HCT116 (cell line): ENCODE data around the gene TMEM134. TPM values are rescaled to one million over a fixed set of nuclear protein-coding genes. Genes with fewer than 3 reads are reported as not detected.

Experiments
- ATAC-seq: fragments of 200-7000 bp; cut with Tn5 transposase; 2 replicates; pipeline ENCODE4 v1.9.1; 2020; ENCODE audit warnings: mild to moderate bottlenecking, moderate library complexity
- BruUV-seq: library from RNA; stranded (reverse); fragments of 400-500 nt; replicated peaks from 2 replicates; lab custom pipeline; 2021; lab: Mats Ljungman, UMichigan
- CTCF ChIA-PET: fragments of 300-600 bp; sonication (Branson Sonifier 250); formaldehyde crosslinking; loops from one replicate; lab custom pipeline; 2021; ENCODE audit warnings: antibody characterized with exemption; lab: Charles Lee
- POLR2A ChIA-PET: fragments of 300-600, 350-600 bp; sonication (Branson Sonifier 250); formaldehyde crosslinking; loops from one replicate; lab custom pipeline; 2021; ENCODE audit warnings: antibody characterized with exemption; lab: Charles Lee
- RAD21 ChIA-PET, 2 experiments: fragments of 300-600 bp; sonication (Branson Sonifier 250); formaldehyde crosslinking; loops; one replicate each; lab custom pipeline; 2023; ENCODE audit warnings: low total read pairs in 2 of 2; ENCODE audit not compliant: uncharacterized antibody in 2 of 2, unreplicated experiment in 2 of 2, low non-redundant PET in 1 of 2; lab: Charles Lee
- DNase-seq: peaks from one replicate; pipeline ENCODE4 v3.0.0-alpha.2; 2010; ENCODE audit warnings: low read depth, low spot score
- H2AFZ ChIP-seq: fragments of 200-600 bp; shearing (Covaris generic), sonication (generic); 2 replicates; pipeline ENCODE4 v1.6.1; 2017; ENCODE audit warnings: low read depth, mixed run types, mixed read lengths, antibody characterized with exemption, low read length; ENCODE audit not compliant: poor library complexity, severe bottlenecking
- H3K27ac ChIP-seq: 2 replicates; pipeline ENCODE4 v1.5.1; 2012; ENCODE audit warnings: low read depth, low read length
- H3K27me3 ChIP-seq: fragments of 200-600 bp; sonication (generic); 2 replicates; pipeline ENCODE4 v1.6.1; 2016; ENCODE audit warnings: mixed run types, low read length, mixed read lengths; ENCODE audit not compliant: insufficient read depth
- H3K36me3 ChIP-seq, 2 experiments: fragments of 200-500 bp in 1 of 2; fragments of 200-600 bp in 1 of 2; sonication (Bioruptor generic) in 1 of 2; sonication (generic) in 1 of 2; 2 replicates each; pipeline versions ENCODE4 v1.5.1 to v1.6.1; 2014 to 2016; ENCODE audit warnings: low read length in 2 of 2, inconsistent platforms in 1 of 2, mixed read lengths in 1 of 2, mixed run types in 1 of 2; ENCODE audit not compliant: insufficient read depth in 2 of 2, control insufficient read depth in 1 of 2
- H3K4me1 ChIP-seq, 2 experiments: fragments of 200-600 bp in 1 of 2; sonication (generic) in 1 of 2; 2 replicates each; pipeline versions ENCODE4 v1.5.1 to v1.6.1; 2012 to 2017; ENCODE audit warnings: low read length in 2 of 2, inconsistent platforms in 1 of 2, mild to moderate bottlenecking in 1 of 2, mixed read lengths in 1 of 2, mixed run types in 1 of 2, moderate library complexity in 1 of 2; ENCODE audit not compliant: insufficient read depth in 2 of 2, control insufficient read depth in 1 of 2
- H3K4me2 ChIP-seq: fragments of 200-600 bp; sonication (generic); 2 replicates; pipeline ENCODE4 v1.6.1; 2017; ENCODE audit warnings: mixed run types, low read length, mixed read lengths
- H3K4me3 ChIP-seq, 2 experiments: fragments of 200-600 bp in 1 of 2; sonication (generic) in 1 of 2; replicated peaks in 1 of 2; 2 replicates each; pipeline ENCODE4 v1.5.1; 2011 to 2016; ENCODE audit warnings: low read length in 2 of 2, control low read depth in 1 of 2, low read depth in 1 of 2, mild to moderate bottlenecking in 1 of 2, mixed read lengths in 1 of 2, mixed run types in 1 of 2
- H3K79me2 ChIP-seq: fragments of 200-600 bp; sonication (generic); 2 replicates; pipeline ENCODE4 v1.6.1; 2017; ENCODE audit warnings: mild to moderate bottlenecking, mixed run types, low read length, moderate library complexity, mixed read lengths; ENCODE audit not compliant: insufficient read depth
- H3K9ac ChIP-seq: fragments of 200-600 bp; sonication (generic); 2 replicates; pipeline ENCODE4 v1.6.1; 2016; ENCODE audit warnings: low read length, mixed read lengths
- H3K9me2 ChIP-seq: fragments of 200-600 bp; sonication (generic), shearing (Covaris generic); 2 replicates; pipeline ENCODE4 v1.6.1; 2017; ENCODE audit warnings: mixed run types, mild to moderate bottlenecking, moderate library complexity; ENCODE audit not compliant: insufficient read depth
- H3K9me3 ChIP-seq, 2 experiments: fragments of 200-500 bp in 1 of 2; fragments of 200-600 bp in 1 of 2; sonication (Bioruptor generic) in 1 of 2; sonication (generic) in 1 of 2; 2 replicates each; pipeline ENCODE4 v1.6.1; 2014 to 2017; ENCODE audit warnings: low read length in 2 of 2, mixed read lengths in 2 of 2, inconsistent platforms in 1 of 2, low read depth in 1 of 2, mild to moderate bottlenecking in 1 of 2, mixed run types in 1 of 2, moderate library complexity in 1 of 2; ENCODE audit not compliant: control insufficient read depth in 1 of 2, insufficient read depth in 1 of 2
- H4K20me1 ChIP-seq: fragments of 200-600 bp; sonication (generic), shearing (Covaris generic); 2 replicates; pipeline ENCODE4 v1.6.1; 2017; ENCODE audit warnings: mixed run types, mild to moderate bottlenecking, moderate library complexity; ENCODE audit not compliant: insufficient read depth
- ELF1 ChIP-seq: IDR thresholded peaks from 2 replicates; pipeline ENCODE4 v1.6.1; 2012; ENCODE audit warnings: low read depth, borderline replicate concordance
- FOSL1 ChIP-seq: IDR thresholded peaks from 2 replicates; pipeline ENCODE4 v1.6.1; 2012; ENCODE audit warnings: low read depth
- POLR2A ChIP-seq: IDR thresholded peaks from 2 replicates; pipeline ENCODE4 v1.7.0; 2011; ENCODE audit warnings: borderline replicate concordance; ENCODE audit not compliant: insufficient read depth, insufficient read length; ENCODE audit errors: extremely low read depth
- RAD21 ChIP-seq: IDR thresholded peaks from 2 replicates; pipeline ENCODE4 v1.6.1; 2012; ENCODE audit warnings: low read depth, mild to moderate bottlenecking
- SIN3A ChIP-seq: IDR thresholded peaks from 2 replicates; pipeline ENCODE4 v1.6.1; 2012; ENCODE audit warnings: low read depth
- TCF7L2 ChIP-seq: IDR thresholded peaks from 2 replicates; pipeline ENCODE4 v1.7.0; 2011; ENCODE audit warnings: borderline replicate concordance, inconsistent platforms; ENCODE audit not compliant: insufficient read depth, insufficient read length; ENCODE audit errors: extremely low read depth
- intact Hi-C: fragments of 100-400 bp; cut with micrococcal nuclease; formaldehyde crosslinking; loops from 2 replicates; pipeline ENCODE4 v1.10.0; 2022
- total RNA-seq: library from RNA; stranded (reverse); gene quantifications from one replicate; pipeline ENCODE4 v1.2.1, GENCODE V29; 2021; ENCODE audit not compliant: unreplicated experiment
- TF ChIP-seq, protein P1 (sequence below): IDR thresholded peaks from 2 replicates; pipeline ENCODE4 v1.6.1; 2012; ENCODE audit warnings: low read depth
- TF ChIP-seq, protein P2 (sequence below): IDR thresholded peaks from 2 replicates; pipeline ENCODE4 v1.6.1; 2012
- TF ChIP-seq, protein P3 (sequence below), 3 experiments: fragments of 200-600 bp in 1 of 3; sonication (generic) in 1 of 3; IDR thresholded peaks in 2 of 3; conservative IDR thresholded peaks in 1 of 3; 2 replicates each; pipeline ENCODE4 v1.5.1; 2012 to 2017; ENCODE audit warnings: low read depth in 2 of 3, low read length in 2 of 3, antibody characterized with exemption in 1 of 3, borderline replicate concordance in 1 of 3, control low read depth in 1 of 3, mild to moderate bottlenecking in 1 of 3, mixed read lengths in 1 of 3, mixed run types in 1 of 3, moderate library complexity in 1 of 3; ENCODE audit not compliant: insufficient read depth in 1 of 3

Gene TMEM134
- total RNA-seq, 1 experiment from 2014 or later: 44.2 TPM

DNA sequence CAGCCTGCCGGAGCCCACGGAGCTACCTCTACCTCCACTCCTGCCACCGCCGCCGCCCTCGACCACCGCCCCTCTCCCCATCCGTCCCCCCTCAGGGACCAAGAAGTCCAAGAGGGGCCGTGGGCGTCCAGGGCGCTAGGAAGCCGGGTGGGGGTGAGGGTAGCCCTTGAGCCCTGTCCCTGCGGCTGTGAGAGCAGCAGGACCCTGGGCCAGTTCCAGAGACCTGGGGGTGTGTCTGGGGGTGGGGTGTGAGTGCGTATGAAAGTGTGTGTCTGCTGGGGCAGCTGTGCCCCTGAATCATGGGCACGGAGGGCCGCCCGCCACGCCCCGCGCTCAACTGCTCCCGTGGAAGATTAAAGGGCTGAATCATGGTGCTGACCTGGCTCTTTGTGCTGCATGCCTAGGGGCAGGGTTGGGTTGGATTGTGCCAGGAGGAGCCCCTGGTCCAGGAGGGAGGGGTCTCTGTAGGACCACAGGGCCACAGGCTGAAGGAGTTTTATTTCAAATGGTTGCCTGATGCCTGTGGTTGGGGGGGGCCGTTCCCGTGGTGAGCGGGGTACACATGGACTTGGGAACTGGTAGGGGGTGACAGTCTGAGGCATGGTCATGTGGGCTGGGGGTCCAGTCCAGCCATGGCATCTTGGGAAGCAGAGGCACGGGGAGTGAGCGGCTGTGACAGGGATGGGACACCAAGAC is 33.9 kb downstream of the TMEM134 start:
- Histone ChIP-seq H3K4me1 (peaks cover 0 to 16% of the 10 kb centered on the region in 2 experiments; a peak in 3 of 4 replicates), H3K9ac (no peak overlapping the region)
- TF ChIP-seq, protein P1, sequence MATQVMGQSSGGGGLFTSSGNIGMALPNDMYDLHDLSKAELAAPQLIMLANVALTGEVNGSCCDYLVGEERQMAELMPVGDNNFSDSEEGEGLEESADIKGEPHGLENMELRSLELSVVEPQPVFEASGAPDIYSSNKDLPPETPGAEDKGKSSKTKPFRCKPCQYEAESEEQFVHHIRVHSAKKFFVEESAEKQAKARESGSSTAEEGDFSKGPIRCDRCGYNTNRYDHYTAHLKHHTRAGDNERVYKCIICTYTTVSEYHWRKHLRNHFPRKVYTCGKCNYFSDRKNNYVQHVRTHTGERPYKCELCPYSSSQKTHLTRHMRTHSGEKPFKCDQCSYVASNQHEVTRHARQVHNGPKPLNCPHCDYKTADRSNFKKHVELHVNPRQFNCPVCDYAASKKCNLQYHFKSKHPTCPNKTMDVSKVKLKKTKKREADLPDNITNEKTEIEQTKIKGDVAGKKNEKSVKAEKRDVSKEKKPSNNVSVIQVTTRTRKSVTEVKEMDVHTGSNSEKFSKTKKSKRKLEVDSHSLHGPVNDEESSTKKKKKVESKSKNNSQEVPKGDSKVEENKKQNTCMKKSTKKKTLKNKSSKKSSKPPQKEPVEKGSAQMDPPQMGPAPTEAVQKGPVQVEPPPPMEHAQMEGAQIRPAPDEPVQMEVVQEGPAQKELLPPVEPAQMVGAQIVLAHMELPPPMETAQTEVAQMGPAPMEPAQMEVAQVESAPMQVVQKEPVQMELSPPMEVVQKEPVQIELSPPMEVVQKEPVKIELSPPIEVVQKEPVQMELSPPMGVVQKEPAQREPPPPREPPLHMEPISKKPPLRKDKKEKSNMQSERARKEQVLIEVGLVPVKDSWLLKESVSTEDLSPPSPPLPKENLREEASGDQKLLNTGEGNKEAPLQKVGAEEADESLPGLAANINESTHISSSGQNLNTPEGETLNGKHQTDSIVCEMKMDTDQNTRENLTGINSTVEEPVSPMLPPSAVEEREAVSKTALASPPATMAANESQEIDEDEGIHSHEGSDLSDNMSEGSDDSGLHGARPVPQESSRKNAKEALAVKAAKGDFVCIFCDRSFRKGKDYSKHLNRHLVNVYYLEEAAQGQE: no peak
- TF ChIP-seq FOSL1 (no peak), POLR2A (no peak), SIN3A (no peak), TCF7L2 (no peak), RAD21 (no peak), ELF1 (no peak)
- TF ChIP-seq, protein P2, sequence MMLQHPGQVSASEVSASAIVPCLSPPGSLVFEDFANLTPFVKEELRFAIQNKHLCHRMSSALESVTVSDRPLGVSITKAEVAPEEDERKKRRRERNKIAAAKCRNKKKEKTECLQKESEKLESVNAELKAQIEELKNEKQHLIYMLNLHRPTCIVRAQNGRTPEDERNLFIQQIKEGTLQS: no peak
- TF ChIP-seq, protein P3, sequence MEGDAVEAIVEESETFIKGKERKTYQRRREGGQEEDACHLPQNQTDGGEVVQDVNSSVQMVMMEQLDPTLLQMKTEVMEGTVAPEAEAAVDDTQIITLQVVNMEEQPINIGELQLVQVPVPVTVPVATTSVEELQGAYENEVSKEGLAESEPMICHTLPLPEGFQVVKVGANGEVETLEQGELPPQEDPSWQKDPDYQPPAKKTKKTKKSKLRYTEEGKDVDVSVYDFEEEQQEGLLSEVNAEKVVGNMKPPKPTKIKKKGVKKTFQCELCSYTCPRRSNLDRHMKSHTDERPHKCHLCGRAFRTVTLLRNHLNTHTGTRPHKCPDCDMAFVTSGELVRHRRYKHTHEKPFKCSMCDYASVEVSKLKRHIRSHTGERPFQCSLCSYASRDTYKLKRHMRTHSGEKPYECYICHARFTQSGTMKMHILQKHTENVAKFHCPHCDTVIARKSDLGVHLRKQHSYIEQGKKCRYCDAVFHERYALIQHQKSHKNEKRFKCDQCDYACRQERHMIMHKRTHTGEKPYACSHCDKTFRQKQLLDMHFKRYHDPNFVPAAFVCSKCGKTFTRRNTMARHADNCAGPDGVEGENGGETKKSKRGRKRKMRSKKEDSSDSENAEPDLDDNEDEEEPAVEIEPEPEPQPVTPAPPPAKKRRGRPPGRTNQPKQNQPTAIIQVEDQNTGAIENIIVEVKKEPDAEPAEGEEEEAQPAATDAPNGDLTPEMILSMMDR (IDR thresholded peaks at IDR 0.05 in 2 of 3, conservative IDR thresholded peaks at IDR 0.05 in 1 of 3; ENCODE audit: borderline replicate concordance in 1 of 3, insufficient read depth in 1 of 3, low read depth in 2 of 3, low read length in 2 of 3): no peak

More for the DNA sequence above, 33.9 kb downstream of the TMEM134 start:
- Histone ChIP-seq H3K79me2 (peaks cover 7% of the 10 kb centered on the region; the same call in 1 of the 2 replicates), H3K27me3 (no peaks in the 10 kb centered on the region), H3K27ac (peak overlapping the region; percentile 1; the same call in 1 of the 2 replicates), H3K4me3 (no peak overlapping the region), H3K4me2 (no peak overlapping the region), H4K20me1 (no peaks in the 10 kb centered on the region), H3K36me3 (peaks cover 10 to 17% of the 10 kb centered on the region in 2 experiments; a peak in 3 of 4 replicates), H2AFZ (no peak overlapping the region), H3K9me3 (no peaks in the 10 kb centered on the region), H3K9me2 (no peaks in the 10 kb centered on the region)
- intact Hi-C loops: no loop called here
- DNase-seq (no peak), ATAC-seq (no peak)
- RAD21 ChIA-PET: no interaction called here
- CTCF ChIA-PET: no interaction called here
- POLR2A ChIA-PET: no interaction called here
- no TSS peak for BruUV-seq
